CD4-positive, alpha-beta T cell treated with Interleukin-4 for 1 hour (primary cell): Measurements from ENCODE around the gene FN1.
"Not testable (repeated sequence)": the region's sequence is repeated elsewhere in the genome, so short reads cannot be mapped to it uniquely, and the experiment has no call there.

ENCODE experiments used
- DNase-seq, 2 donors: peaks; one replicate each; pipeline ENCODE4 v3.0.0-alpha.2; 2020 to 2022

The FN1 gene

DNA sequence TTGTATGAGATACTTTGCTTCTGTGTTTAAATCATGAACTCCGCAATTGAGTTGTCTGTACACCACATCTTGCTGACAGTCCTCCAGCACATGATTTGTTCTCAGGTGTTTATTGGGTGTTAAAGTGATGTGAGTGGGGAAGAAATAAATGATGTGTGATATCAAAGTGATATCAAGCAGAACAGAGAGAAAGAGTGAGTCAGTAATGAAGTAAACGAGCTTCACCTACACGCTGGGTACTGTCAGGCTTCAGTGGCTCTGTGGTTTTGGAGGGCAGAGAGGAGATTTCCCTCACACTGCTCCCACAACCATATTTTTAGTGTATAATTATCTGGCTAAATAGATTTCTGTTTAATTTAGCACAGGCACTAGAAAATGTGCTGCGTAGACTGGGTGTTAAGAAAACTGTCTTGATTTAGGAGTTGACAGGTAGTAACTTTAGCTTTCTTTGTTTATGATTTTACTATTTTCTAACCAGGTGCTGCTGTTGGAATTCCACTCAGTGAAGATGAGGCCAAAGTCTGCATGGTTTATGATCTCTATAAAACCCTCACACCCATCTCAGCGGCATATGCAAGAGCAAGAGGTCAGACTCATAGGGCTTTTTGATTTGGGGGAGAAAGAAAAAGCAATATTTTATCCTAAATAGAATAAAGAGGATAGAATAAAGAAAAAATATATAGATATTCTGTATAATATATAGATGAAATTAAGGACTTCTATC lies 102.8 kb downstream of the FN1 start:
- no peak for DNase-seq

- DNase-seq: no peak
Measured at GRCh38 chr2:215328066-215328465, 107.8 kb downstream of the FN1 start.

- no peak for DNase-seq
Measured at GRCh38 chr2:215324811-215325210, 111.1 kb downstream of the FN1 start.

DNA sequence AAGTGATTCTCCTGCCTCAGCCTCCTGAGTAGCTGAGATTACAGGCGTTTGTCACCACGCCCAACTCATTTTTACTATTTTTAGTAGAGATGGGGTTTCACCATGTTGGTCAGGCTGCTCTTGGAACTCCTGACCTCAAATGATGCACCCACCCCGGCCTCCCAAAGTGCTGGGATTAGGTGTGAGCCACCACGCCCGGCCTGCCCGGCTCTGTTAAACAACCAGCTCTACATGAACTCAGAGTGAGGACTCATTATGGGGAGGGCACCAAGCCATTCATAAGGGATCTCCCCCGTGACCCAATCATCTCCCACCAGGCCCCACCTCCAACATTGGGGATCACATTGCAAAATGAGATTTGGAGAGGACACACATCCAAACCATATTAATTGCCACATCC lies 115.2 kb downstream of the FN1 start:
- no peak for DNase-seq

GRCh38 chr2:215320102-215320501 lies 115.8 kb downstream of the FN1 start:
- no peak for DNase-seq

DNA sequence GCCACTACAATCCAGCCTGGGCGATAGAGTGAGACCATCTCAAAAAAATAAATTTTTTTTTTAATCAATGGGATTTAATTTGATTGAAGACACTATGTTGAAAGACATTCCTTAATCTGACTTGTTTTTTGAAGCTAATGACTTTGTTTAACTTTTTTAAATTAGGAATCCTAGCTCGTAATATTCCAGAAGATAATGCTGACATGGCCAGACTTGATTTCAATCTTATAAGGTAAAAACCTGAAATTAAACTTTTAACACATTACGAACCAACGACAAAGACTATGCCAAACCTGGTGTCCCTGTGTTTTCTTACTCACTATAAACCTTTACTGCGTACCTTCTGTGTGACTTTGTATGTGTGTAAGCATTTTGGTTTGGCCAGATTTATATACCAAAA lies 116.4 kb downstream of the FN1 start:
- no peak for DNase-seq

DNA sequence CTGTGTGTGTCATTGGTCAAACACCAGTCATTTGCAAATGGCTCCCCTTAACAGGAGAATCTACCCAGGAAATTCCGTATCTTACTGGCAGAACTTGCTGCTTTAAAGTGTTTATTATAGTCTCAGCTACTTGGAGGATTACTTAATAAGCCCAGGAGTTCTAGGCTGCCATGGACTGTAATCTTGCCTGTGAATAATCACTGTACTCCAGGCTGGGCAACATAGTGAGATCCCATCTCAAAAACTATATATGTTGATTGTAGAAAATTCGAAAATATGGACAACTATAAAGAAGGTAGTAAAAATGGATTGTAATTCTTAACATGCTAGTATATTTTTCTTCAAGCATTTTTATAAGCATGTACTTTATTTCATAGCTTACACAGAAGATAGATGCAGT lies 119.5 kb downstream of the FN1 start:
- no peak for DNase-seq

GRCh38 chr2:215315301-215315700 lies 120.6 kb downstream of the FN1 start:
- no peak for DNase-seq

- no peak for DNase-seq
Measured at GRCh38 chr2:215314896-215315295, 121.0 kb downstream of the FN1 start.

GRCh38 chr2:215313255-215313613 lies 122.6 kb downstream of the FN1 start:
- no peak for DNase-seq

DNA sequence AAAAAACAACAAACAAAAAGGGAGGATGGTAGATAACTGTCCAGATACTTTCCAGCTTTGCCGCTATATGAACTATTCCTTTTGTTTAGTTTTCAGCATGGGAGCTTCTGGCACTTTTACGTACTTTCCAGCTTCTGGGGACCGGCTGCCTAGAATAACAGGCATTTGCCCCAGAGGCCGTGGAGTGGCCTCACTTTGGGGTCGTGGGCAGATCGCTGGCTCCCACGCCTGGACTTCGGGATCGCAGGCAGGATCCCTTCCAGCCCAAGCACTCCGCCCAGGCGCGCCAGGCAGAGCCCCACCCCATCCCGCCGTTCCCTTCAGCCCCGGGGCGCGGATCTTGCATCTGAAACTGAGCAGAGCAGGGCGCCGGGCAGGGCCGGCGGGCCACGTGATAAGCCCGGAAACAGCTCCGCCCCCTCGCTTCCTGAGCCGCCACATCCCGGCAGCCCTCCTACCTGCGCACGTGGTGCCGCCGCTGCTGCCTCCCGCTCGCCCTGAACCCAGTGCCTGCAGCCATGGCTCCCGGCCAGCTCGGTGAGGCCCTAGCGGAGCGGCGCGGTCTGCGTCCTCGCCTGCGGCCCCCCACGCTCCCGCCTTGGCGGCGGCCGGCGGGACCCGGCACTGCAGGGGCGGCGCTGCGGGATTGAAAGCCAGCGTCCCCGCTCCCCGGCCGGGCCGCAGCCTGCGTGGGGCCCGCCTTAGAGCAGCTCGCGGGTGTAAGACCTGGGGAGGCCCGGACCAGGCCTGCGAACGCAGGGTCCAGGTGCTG lies 124.1 kb downstream of the FN1 start, which contains the start of gene ATIC:
TSS of gene ATIC (plus strand) at position 435 of the 772 bp plus-strand sequence. CDS start at position 519, 84 bp downstream.
- DNase-seq: peak; percentile 87 to 88

GRCh38 chr2:215311259-215311624 lies 124.6 kb downstream of the FN1 start:
- DNase-seq: not testable (repeated sequence)
